Chondrocyte (in vitro differentiated cells): ENCODE results near the gene DENND1B. TPM values are rescaled to one million over a fixed set of nuclear protein-coding genes. Genes with fewer than 3 reads are reported as not detected.

Experiments
- DNase-seq: peaks from one replicate; pipeline ENCODE4 v3.0.0; 2021; ENCODE audit warnings: mixed read lengths, low spot score
- H3K27ac Mint-ChIP-seq: one replicate; pipeline ENCODE4 v1.8.0; 2021; ENCODE audit warnings: mild to moderate bottlenecking, moderate library complexity, mixed read lengths; ENCODE audit not compliant: unreplicated experiment
- H3K27me3 Mint-ChIP-seq: 2 replicates; pipeline ENCODE4 v1.8.0; 2021; ENCODE audit warnings: low read depth, mixed read lengths
- H3K36me3 Mint-ChIP-seq: 2 replicates; pipeline ENCODE4 v1.8.0; 2021; ENCODE audit warnings: low read depth, mixed read lengths
- H3K4me1 Mint-ChIP-seq: 2 replicates; pipeline ENCODE4 v1.8.0; 2021; ENCODE audit warnings: low read depth, mild to moderate bottlenecking, mixed read lengths
- H3K4me3 Mint-ChIP-seq: one replicate; pipeline ENCODE4 v1.8.0; 2021; ENCODE audit warnings: mild to moderate bottlenecking, moderate library complexity, mixed read lengths; ENCODE audit not compliant: unreplicated experiment
- H3K9me3 Mint-ChIP-seq: 2 replicates; pipeline ENCODE4 v1.8.0; 2021; ENCODE audit warnings: low read depth, mixed read lengths
- total RNA-seq: library from RNA; stranded (reverse); gene quantifications from 3 replicates; pipeline ENCODE4 v1.2.1, GENCODE V29; 2021
- TF ChIP-seq, protein P1 (sequence below): fragments of 200-600 bp; sonication (generic); IDR thresholded peaks from 2 replicates; pipeline ENCODE4 v1.5.0; 2021; ENCODE audit warnings: antibody characterized with exemption, mild to moderate bottlenecking, moderate library complexity

Gene DENND1B
- total RNA-seq, 1 donor from 2014 or later = 10.9 TPM

DNA sequence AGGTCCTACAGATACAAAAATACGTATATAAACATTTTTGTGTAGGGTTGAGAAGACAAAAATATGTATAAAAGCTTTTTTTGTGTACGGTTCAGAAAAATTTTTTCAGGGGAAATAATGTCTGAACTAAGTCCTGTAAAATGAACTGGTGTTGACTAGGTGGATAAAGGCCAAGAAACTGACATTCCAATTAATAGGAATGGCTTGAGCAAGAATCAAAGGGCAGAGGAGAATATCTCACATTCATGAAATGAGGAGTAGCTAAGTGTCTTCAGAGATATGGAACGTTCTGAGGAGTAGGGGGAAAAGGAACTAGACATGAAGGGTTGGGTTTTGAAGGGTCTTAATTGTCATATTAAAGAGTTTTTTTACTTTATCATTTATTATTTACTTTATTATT is 231.2 kb downstream of the DENND1B start:
- TF ChIP-seq, protein P1, sequence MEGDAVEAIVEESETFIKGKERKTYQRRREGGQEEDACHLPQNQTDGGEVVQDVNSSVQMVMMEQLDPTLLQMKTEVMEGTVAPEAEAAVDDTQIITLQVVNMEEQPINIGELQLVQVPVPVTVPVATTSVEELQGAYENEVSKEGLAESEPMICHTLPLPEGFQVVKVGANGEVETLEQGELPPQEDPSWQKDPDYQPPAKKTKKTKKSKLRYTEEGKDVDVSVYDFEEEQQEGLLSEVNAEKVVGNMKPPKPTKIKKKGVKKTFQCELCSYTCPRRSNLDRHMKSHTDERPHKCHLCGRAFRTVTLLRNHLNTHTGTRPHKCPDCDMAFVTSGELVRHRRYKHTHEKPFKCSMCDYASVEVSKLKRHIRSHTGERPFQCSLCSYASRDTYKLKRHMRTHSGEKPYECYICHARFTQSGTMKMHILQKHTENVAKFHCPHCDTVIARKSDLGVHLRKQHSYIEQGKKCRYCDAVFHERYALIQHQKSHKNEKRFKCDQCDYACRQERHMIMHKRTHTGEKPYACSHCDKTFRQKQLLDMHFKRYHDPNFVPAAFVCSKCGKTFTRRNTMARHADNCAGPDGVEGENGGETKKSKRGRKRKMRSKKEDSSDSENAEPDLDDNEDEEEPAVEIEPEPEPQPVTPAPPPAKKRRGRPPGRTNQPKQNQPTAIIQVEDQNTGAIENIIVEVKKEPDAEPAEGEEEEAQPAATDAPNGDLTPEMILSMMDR = no peak
- Mint-ChIP-seq H3K4me1 (no peaks in the 10 kb centered on the region), H3K27me3 (no peaks in the 10 kb centered on the region), H3K36me3 (peaks cover 3% of the 10 kb centered on the region), H3K9me3 (no peaks in the 10 kb centered on the region), H3K27ac (no peak overlapping the region), H3K4me3 (no peak overlapping the region)
- DNase-seq = no peak

DNA sequence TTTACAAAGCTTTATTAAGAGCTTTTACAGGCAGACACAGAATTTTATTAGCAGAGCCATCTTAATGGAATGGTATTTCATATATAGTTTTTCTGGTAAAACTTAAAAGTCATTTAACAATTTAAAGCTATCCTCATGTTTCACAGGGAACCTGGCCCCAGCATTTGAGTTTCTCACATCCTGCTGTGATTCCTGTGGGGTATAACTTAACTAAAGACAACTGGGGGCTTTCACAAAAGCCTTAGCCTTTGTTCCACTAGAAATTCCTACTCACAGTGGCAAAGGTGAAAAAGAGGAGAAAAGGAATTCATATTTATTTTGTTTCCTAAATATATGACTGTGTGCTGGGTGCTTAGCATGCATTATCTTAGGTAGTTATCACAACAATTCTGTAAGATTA is 233.9 kb downstream of the DENND1B start:
- no peaks in the 10 kb centered on the region for H3K4me1 Mint-ChIP-seq
- H3K27me3 Mint-ChIP-seq = no peaks in the 10 kb centered on the region
- no peak overlapping the region for H3K27ac Mint-ChIP-seq
- H3K9me3 Mint-ChIP-seq = no peaks in the 10 kb centered on the region
- TF ChIP-seq, protein P1 = no peak
- no peak overlapping the region for H3K4me3 Mint-ChIP-seq
- H3K36me3 Mint-ChIP-seq = peaks cover 3% of the 10 kb centered on the region
- DNase-seq = no peak

DNA sequence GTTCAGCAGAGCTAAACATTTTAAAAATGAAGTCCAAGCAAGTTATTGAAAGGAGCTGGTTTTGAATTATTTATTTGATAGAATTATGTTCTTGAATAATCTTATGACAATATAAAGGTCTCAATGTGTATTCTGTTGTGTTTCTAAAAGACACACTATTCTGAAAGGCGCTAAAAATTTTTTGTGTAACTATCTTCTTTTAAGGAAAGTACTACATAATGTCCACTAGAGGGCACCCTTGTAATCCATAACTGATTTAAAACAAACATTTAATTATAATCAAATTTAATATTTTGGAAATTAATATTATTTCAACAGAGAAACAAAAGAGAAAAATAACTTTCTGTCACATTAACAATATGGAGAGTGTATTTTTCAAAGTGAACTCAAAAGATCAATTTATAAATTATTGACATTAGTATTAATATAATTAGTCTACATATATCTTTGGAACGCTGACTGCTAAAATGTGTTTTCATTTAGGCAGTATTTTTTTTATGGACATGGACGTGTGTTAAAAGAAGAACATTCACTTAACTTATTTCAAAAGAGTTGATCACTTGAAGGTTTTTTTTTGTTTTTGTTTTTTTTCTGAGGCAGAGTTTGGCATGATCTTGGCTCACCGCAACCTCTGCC is 248.4 kb downstream of the DENND1B start:
- TF ChIP-seq, protein P1 = peak; percentile 98
- H3K27ac Mint-ChIP-seq = no peak overlapping the region
- no peaks in the 10 kb centered on the region for H3K36me3 Mint-ChIP-seq
- H3K4me3 Mint-ChIP-seq = no peak overlapping the region
- DNase-seq = no peak
- no peaks in the 10 kb centered on the region for H3K4me1 Mint-ChIP-seq
- H3K27me3 Mint-ChIP-seq = no peaks in the 10 kb centered on the region
- H3K9me3 Mint-ChIP-seq = no peaks in the 10 kb centered on the region

DNA sequence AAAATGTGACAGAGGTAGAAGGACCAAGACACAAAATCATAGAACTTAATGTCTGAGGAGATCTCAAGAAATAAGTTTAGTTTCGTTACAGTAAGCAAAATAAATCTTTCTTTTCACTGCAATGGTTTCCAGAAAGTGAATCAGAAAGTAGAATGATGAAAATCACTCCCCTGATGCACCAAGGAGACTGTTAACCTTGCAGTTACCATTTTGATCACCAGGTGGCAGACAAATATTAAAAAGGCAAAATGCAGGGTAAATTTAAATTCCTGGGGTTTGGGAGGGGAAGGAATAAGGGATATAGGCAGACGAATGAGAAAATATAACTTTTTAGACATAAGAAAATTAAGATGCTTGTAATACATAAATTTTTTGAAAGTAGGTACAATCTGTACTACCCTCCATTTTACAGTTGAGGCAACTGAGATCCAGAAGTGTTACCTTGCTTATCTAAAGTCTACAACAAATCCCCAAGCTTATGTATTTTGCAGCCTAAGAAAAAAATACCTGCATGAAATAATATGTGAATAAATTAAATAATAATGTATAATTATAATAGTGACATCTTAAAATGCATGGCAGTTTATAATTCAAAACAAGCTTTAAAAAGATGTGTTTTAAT is 254.1 kb downstream of the DENND1B start:
- no peaks in the 10 kb centered on the region for H3K9me3 Mint-ChIP-seq
- H3K27me3 Mint-ChIP-seq = no peaks in the 10 kb centered on the region

DNA sequence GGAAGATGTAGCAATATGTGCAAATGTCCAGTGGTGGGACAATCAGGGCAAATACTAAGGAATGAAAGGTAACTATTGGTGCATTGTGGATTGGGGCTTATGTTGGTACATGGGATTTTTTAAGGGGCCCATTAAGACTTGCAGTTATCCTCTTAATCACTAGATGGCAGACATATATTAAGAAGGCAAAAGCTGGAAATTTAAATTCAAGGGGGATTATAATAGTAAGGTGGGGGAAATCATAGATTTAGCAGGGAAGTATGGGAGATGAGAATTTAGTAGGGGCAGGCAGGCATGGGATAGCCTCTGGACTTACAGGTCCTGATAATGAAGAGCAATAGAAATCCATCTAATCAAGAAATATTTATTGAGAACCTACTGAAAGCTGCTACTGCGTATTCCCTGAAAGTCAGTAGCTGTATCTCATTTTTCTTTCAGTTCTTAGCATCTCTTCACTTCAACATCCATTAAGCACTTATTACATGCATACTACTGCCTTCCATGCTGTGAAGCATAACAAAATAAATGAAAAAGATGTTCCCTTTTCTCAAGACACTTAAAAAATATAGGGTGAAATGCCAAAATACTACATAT is 255.4 kb downstream of the DENND1B start:
- TF ChIP-seq, protein P1 = peak; percentile 80
- no peak overlapping the region for H3K4me3 Mint-ChIP-seq
- H3K4me1 Mint-ChIP-seq = no peaks in the 10 kb centered on the region
- no peaks in the 10 kb centered on the region for H3K36me3 Mint-ChIP-seq
- H3K27ac Mint-ChIP-seq = no peak overlapping the region
- H3K9me3 Mint-ChIP-seq = no peaks in the 10 kb centered on the region
- no peaks in the 10 kb centered on the region for H3K27me3 Mint-ChIP-seq
- no peak for DNase-seq

More for the DNA sequence above, 254.1 kb downstream of the DENND1B start:
- TF ChIP-seq, protein P1 = peak; percentile 87
- Mint-ChIP-seq H3K27ac (no peak overlapping the region), H3K4me3 (no peak overlapping the region), H3K4me1 (no peaks in the 10 kb centered on the region), H3K36me3 (no peaks in the 10 kb centered on the region)
- DNase-seq = no peak
